GM21367 (cell line): ENCODE data around the gene CDC6.

ENCODE experiments used
- ATAC-seq: cut with Tn5 transposase; IDR thresholded peaks from one replicate; pipeline ENCODE4 v1.9.1; 2021; ENCODE audit not compliant: unreplicated experiment

The CDC6 gene

GRCh38 chr17:40310882-40311391 lies 23.3 kb downstream of the CDC6 start:
- ATAC-seq: no peak

- ATAC-seq: no peak
Observed at GRCh38 chr17:40311575-40311974, 23.9 kb downstream of the CDC6 start.

- no peak for ATAC-seq
Observed at GRCh38 chr17:40312131-40312731, 24.6 kb downstream of the CDC6 start.

- ATAC-seq: no peak
Observed at GRCh38 chr17:40312893-40313667, 25.4 kb downstream of the CDC6 start.

GRCh38 chr17:40313668-40314583 lies 26.2 kb downstream of the CDC6 start:
- no peak for ATAC-seq

GRCh38 chr17:40314584-40314956 lies 26.9 kb downstream of the CDC6 start:
- ATAC-seq: no peak

GRCh38 chr17:40315206-40315605 lies 27.5 kb downstream of the CDC6 start:
- ATAC-seq: no peak

- no peak for ATAC-seq
Observed at GRCh38 chr17:40315678-40316570, 28.2 kb downstream of the CDC6 start.

GRCh38 chr17:40316571-40317344 lies 29.1 kb downstream of the CDC6 start:
- no peak for ATAC-seq

GRCh38 chr17:40317345-40317873 lies 29.7 kb downstream of the CDC6 start:
- ATAC-seq: no peak

- peak; percentile 39 for ATAC-seq
Observed at GRCh38 chr17:40317880-40318829, 30.5 kb downstream of the CDC6 start.

- ATAC-seq: no peak
Observed at GRCh38 chr17:40318830-40319391, 31.2 kb downstream of the CDC6 start.

GRCh38 chr17:40319651-40320540 lies 32.2 kb downstream of the CDC6 start:
- ATAC-seq: no peak

- ATAC-seq: no peak
Observed at GRCh38 chr17:40320756-40321523, 33.3 kb downstream of the CDC6 start.

GRCh38 chr17:40321524-40321929 lies 33.8 kb downstream of the CDC6 start:
- ATAC-seq: no peak

GRCh38 chr17:40321961-40322357 lies 34.3 kb downstream of the CDC6 start:
- ATAC-seq: no peak
